Sigmoid colon (tissue), 4 donors: ENCODE results near the gene NOL4L.

ENCODE experiments used
- EP300 ChIP-seq, 4 donors: sonication (generic); formaldehyde crosslinking; IDR thresholded peaks; one replicate each; pipeline ENCODE4 v1.6.1; 2017; ENCODE audit warnings: antibody characterized with exemption in 4 of 4
- POLR2A ChIP-seq, 2 donors: fragments of 450-650 bp; IDR thresholded peaks; one replicate each; pipeline ENCODE4 v1.6.1; 2016; ENCODE audit warnings: antibody characterized with exemption in 2 of 2, mild to moderate bottlenecking in 2 of 2, moderate library complexity in 2 of 2
- TF ChIP-seq, protein P1 (sequence below), 4 experiments: fragments of 450-650 bp in 3 of 4; fragments of 200-600 bp in 1 of 4; IDR thresholded peaks; one replicate each; pipeline ENCODE4 v1.5.1; 2016 to 2019; ENCODE audit warnings: antibody characterized with exemption in 4 of 4, mild to moderate bottlenecking in 3 of 4, moderate library complexity in 2 of 4

DNA sequence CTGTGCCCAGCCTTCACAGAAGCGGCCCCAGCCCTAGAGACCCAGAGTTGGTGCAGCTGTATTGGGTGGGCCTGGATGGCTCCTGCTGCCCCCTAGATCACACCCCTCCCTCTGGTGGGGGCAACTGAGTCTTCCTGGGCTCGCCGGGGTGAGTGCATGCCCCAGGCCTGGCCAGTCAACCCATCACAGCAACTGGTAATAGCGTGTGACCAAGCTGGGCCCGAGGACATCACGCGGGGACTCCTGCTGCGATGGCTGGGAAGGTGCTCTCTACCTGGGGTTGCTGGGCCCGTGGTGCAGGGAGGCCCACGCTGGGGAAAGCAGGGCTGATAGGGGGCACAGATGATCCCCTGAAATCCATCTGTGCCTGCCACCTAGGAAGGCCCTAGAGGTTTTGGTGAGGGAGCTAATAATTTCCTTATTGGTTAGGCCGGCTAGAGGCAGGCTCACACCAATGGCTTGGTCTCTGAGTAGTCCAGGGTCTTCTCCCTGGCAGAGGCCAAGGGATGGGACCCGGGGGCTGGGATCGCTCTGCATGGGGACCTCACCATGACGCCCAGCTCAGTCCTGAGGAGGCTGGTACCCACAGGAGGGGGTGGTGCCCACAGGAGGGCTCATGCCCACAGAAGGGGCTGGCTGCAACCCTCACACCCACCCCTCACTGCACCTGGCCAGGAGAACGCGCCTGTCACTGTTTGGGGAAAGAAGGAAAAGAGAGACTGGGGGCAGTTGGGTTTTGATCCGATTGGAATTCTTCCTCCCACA, 123.1 kb downstream of the NOL4L start:
- TF ChIP-seq, protein P1, sequence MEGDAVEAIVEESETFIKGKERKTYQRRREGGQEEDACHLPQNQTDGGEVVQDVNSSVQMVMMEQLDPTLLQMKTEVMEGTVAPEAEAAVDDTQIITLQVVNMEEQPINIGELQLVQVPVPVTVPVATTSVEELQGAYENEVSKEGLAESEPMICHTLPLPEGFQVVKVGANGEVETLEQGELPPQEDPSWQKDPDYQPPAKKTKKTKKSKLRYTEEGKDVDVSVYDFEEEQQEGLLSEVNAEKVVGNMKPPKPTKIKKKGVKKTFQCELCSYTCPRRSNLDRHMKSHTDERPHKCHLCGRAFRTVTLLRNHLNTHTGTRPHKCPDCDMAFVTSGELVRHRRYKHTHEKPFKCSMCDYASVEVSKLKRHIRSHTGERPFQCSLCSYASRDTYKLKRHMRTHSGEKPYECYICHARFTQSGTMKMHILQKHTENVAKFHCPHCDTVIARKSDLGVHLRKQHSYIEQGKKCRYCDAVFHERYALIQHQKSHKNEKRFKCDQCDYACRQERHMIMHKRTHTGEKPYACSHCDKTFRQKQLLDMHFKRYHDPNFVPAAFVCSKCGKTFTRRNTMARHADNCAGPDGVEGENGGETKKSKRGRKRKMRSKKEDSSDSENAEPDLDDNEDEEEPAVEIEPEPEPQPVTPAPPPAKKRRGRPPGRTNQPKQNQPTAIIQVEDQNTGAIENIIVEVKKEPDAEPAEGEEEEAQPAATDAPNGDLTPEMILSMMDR (IDR thresholded peaks at IDR 0.05) = no peak
- TF ChIP-seq POLR2A (IDR thresholded peaks at IDR 0.05) = no peak
- TF ChIP-seq EP300 (IDR thresholded peaks at IDR 0.05) = no peak
